GM18907 (cell line): Measurements from ENCODE around the gene SLC34A2.
A peak's percentile ranks its signal among the peaks of the same experiment; 100 is the strongest.
"Not testable (repeated sequence)": the region's sequence is repeated elsewhere in the genome, so short reads cannot be mapped to it uniquely, and the experiment has no call there.

Source experiments
- ATAC-seq: cut with Tn5 transposase; IDR thresholded peaks from one replicate; pipeline ENCODE4 v1.9.1; 2021; ENCODE audit warnings: mild to moderate bottlenecking, moderate library complexity; ENCODE audit not compliant: unreplicated experiment

Gene SLC34A2, protein sequence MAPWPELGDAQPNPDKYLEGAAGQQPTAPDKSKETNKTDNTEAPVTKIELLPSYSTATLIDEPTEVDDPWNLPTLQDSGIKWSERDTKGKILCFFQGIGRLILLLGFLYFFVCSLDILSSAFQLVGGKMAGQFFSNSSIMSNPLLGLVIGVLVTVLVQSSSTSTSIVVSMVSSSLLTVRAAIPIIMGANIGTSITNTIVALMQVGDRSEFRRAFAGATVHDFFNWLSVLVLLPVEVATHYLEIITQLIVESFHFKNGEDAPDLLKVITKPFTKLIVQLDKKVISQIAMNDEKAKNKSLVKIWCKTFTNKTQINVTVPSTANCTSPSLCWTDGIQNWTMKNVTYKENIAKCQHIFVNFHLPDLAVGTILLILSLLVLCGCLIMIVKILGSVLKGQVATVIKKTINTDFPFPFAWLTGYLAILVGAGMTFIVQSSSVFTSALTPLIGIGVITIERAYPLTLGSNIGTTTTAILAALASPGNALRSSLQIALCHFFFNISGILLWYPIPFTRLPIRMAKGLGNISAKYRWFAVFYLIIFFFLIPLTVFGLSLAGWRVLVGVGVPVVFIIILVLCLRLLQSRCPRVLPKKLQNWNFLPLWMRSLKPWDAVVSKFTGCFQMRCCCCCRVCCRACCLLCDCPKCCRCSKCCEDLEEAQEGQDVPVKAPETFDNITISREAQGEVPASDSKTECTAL

GRCh38 chr4:25654971-25655963, at the start of gene SLC34A2:
Gene SLC34A2, plus strand, starts transcription at chr4:25655851. Its CDS starts 6,650 bp downstream, at chr4:25662501.
- ATAC-seq, result no peak

- no peak for ATAC-seq
These were observed 47.0 kb upstream of the SLC34A2 start for GRCh38 chr4:25608644-25609043.

DNA sequence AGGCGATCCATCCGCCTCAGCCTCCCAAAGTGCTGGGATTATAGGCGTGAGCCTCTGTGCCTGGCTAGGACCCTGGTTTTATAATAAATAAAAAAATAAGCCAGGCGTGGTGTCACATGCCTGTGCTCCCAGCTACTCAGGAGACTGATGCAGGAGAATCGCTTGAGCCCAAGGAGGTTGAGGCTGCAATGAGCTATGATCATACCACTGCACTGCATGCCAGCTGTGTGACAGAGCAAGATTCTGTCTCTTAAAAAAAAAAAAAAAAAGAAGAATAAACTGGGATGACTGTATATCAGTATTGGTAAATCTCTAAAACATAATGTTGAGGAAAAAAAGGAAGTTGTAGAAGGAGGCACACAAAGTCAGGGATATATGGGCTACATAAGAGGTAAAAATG, 45.7 kb upstream of the SLC34A2 start:
- no peak for ATAC-seq

DNA sequence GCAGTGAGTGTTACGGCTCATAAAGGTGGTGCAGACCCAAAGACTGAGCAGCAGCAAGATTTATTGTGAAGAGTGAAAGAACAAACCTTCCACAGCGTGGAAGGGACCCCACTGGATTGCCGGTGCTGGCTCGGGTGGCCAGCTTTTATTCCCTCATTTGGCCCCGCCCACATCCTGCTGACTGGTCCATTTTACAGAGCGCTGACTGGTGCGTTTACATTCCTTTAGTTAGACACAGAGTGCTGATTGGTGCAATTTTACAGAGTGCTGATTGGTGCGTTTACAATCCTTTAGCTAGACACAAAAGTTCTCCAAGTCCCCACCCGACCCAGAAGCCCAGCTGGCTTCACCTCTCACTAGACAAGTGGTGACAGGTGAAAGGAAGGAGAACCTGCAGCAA, 42.0 kb upstream of the SLC34A2 start:
- ATAC-seq, result not testable (repeated sequence)

GRCh38 chr4:25614807-25615206, 40.8 kb upstream of the SLC34A2 start:
- ATAC-seq, result no peak

DNA sequence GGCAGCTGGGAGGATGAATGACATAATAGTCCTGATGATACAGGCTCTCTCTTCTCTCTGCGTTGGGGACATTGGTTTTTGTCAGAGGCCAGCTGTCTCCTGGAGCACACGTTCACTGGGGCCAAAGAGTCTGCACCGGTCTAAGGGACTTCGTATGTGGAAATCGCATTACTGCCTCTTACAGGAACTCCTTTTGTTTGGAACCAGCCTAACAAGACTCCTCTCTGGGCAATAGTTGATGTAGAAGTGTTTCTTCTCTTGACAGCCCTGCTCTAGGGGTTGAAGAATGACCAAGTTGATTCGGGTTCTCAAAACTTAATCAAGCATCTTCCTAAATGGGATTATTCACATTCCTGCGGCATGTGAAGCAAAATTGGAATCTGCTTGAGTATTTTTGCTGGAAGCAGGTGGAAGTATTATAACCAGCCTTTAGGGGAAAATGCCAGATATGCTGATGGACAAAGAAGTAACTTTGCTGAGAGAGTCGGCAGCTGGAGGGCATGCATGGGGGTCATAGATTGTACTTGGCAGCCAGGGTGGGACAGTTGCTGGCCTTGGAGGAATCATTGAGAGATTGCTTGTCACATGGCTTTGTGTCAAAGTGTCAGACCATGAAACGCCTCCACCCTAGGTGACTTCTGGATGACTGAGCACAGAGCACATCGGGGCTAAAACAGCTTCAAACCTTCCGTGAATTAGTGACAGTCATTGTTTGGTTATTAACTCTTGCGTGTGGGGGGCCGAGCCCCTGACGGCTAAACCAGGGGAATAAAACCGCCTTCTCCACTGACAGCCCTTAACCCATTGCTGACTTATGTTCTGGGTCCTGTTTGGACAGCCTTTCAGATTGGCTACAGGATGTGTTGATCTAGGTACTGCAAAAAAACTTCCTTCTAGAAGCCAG, 34.4 kb upstream of the SLC34A2 start:
- peak; percentile 75 for ATAC-seq

DNA sequence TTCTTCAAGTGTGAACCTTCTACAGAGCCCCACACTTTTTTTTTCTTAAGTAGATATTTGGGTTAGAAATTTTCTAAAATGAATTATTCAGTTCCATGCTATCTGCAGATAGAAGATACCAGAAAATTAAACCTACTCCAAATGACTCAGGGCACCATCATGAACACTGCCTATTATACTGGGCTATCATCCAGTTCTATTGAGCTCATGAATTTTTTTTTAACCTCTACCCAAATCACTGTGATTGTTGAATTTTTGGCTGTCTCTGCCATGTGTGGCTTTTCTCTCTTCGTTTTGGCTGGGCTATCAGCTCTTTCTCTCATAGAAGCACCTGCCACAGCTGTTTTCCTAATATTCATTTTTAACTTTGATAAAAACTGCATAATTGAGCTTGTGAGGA, 31.0 kb upstream of the SLC34A2 start:
- ATAC-seq, result no peak

GRCh38 chr4:25628451-25628850, 27.2 kb upstream of the SLC34A2 start:
- ATAC-seq, result no peak

GRCh38 chr4:25632135-25632534, 23.5 kb upstream of the SLC34A2 start:
- no peak for ATAC-seq

DNA sequence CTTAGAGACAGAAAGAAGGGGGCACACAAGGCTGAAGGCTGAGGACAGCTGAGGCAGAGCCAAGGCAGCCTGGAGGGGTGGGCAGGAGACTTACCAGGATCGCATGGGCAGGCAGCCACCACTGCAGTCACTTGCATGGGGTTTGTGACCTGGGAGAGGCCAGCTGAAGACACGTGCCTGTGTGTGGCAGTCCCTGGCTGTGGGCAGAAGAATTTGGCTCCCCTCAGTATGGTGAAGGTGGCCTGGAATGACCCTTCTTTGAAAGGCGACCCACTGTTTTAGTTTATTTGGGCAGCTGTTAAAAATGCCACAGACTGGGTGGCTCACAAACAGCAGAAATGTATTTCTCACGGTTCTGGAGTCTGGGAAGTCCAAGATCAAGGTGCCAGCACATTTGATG, 22.1 kb upstream of the SLC34A2 start:
- no peak for ATAC-seq

GRCh38 chr4:25635501-25635900, 20.1 kb upstream of the SLC34A2 start:
- ATAC-seq, result no peak

DNA sequence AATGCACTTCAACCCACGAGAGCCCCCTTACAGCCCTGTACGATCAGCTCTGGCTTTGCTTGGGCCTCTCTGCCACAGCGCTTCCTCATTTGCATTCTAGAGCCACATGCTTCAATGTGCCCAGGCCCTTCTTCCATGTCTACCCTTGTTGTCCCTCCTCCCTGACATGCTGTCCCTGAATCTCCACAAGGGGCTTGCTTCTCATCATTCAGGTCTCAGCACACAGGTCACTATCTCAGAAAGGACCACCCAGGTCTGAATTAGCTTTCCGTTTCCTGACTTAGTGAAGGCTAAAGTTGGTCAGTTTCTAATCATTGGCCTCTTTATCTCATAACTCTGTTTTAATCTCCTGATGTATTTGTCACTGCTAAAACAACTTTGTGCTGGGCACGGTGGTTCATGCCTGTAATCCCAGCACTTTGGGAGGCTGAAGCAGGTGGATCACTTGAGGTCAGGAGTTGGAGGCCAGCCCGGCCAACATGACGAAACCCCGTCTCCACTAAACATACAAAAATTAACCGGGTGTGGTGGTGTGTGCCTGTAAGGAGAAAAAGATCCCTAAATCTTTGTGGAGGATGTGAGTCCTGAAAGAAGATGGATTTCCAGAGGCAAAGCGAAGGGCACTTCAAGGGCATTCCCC, 17.9 kb upstream of the SLC34A2 start:
- no peak for ATAC-seq

GRCh38 chr4:25638221-25638601, 17.4 kb upstream of the SLC34A2 start:
- no peak for ATAC-seq

DNA sequence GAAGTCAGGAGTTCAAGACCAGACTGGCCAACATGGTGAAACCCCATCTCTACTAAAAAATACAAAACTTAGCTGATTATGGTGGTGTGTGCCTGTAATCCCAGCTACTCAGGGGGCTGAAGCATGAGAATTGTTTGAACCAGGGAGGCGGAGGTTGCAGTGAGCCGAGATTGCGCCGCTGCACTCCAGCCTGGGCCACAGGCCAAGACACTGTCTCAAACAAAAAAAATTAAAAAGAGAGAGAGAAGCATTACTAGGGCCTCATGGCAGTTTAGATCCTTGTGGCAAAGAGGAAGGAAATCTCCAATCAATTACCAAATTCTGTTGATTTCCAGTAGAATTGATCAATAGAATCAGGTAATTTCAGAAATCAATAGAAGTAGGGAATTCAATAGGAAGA, 16.8 kb upstream of the SLC34A2 start:
- no peak for ATAC-seq

DNA sequence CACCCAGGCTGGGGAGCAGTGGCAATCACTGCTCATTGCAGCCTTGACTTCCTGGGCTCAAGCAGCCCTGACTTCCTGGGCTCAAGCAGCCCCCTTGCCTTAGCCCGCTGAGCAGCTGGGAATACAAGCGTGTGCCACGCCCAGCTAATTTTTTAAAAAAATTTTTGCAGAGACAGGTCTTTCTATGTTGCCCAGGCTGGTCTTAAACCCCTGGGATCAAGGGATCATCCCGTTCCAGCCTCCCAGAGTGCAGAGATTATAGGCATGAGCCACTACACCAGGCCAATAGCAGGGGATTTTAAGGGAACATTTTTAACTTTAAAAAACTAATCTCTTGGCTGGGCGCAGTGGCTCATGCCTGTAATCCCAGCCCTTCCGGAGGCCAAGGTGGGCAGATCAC, 5.3 kb upstream of the SLC34A2 start:
- no peak for ATAC-seq

- no peak for ATAC-seq
These were observed 4.0 kb upstream of the SLC34A2 start for GRCh38 chr4:25651682-25652081.

DNA sequence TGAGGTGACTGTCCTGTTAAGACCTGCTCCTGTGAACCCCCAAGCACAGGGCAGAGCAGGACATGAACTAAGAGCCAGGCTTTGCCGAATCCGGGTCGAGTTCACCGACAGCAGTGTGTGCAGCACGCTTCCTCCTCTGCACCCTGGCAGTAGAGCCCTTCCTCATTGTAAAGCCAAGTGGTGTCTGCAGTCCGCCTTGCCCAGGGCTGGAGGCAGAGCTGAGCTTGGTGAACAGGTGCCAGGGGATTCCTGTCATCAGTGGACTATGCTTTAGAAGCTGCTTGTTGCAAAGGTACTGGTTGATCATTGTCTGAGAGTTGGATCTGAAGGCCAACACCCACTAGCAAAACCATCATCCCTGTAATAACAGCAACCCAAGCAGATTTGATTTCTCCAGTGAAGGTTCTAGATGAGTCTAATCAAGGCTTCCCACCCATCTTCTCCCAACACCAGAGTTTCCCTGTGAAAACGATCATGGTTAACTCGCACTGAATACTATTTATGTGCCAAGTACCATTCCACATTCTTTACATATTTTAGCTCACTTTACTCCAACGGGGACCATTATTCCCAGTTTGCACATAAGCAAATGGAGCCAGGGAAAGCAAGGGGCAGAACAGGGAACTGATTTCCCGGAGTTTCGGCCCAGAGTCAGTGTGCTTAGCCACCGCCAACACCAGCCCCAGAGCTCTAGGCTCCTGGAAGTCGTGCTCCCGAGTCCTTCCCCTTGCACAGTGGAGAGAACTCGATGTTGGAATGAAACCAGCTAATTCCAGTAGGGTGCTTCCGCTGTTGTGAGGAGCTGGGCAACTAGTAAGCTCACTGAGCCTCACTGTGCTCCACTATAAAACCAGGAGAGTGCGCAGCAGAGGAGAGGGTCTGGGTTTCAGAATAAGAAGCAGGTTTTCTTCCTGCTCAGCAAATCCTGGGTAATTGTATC, 1.4 kb upstream of the SLC34A2 start:
- ATAC-seq, result no peak

DNA sequence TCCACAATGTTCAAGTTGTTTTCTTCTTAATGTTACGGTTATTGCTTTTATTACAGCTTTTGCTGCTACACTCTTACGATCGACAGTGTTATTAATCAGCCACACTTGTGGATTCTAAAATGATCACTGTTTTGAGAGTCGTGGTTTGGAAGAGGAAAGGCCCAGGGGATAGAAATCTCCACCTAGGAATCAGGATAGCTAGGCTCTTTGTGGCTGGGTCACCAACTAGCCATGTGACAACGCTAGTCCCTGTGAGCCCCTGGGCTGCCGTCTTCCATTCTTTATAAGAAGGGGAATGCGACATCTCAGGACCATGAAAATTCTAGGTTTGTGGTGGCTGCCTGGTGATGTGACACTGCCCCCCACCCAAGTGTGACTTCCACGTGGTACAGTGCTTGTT, 380 bp downstream of the SLC34A2 start:
- ATAC-seq, result no peak

DNA sequence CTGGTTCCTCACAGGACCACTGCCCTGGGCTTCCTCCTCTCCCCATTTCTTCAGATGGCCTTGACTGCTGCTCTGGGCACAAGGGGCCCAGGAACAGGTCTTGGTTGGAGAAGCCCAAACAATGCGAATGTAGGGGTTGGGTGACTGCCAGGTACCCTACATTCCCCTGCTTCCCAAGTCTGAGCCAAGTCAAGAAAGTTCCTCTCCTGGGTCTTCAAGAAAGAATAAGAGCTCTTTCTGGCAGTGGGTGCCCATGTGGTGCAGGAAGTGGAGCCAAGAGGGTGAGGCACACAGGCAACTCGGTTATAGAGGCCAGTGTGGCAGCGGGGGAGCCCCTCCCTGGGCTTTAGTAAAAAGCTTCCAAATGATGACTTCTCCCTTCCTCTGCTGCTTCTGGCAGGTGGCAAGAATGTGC, 2.7 kb downstream of the SLC34A2 start:
- no peak for ATAC-seq
